ENCODE results near the gene DLG2.

GRCh38 chr11:83566950-83567349 is 2060.2 kb downstream of the DLG2 start:
- TF ChIP-seq, protein P1, sequence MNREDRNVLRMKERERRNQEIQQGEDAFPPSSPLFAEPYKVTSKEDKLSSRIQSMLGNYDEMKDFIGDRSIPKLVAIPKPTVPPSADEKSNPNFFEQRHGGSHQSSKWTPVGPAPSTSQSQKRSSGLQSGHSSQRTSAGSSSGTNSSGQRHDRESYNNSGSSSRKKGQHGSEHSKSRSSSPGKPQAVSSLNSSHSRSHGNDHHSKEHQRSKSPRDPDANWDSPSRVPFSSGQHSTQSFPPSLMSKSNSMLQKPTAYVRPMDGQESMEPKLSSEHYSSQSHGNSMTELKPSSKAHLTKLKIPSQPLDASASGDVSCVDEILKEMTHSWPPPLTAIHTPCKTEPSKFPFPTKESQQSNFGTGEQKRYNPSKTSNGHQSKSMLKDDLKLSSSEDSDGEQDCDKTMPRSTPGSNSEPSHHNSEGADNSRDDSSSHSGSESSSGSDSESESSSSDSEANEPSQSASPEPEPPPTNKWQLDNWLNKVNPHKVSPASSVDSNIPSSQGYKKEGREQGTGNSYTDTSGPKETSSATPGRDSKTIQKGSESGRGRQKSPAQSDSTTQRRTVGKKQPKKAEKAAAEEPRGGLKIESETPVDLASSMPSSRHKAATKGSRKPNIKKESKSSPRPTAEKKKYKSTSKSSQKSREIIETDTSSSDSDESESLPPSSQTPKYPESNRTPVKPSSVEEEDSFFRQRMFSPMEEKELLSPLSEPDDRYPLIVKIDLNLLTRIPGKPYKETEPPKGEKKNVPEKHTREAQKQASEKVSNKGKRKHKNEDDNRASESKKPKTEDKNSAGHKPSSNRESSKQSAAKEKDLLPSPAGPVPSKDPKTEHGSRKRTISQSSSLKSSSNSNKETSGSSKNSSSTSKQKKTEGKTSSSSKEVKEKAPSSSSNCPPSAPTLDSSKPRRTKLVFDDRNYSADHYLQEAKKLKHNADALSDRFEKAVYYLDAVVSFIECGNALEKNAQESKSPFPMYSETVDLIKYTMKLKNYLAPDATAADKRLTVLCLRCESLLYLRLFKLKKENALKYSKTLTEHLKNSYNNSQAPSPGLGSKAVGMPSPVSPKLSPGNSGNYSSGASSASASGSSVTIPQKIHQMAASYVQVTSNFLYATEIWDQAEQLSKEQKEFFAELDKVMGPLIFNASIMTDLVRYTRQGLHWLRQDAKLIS (CRISPR knock-in tag; IDR thresholded peaks at IDR 0.05; ENCODE audit: borderline replicate concordance) = no peak
- TF ChIP-seq ATF2 (CRISPR knock-in tag; IDR thresholded peaks at IDR 0.05; ENCODE audit: borderline replicate concordance, low read depth) (no peak), JAZF1 (CRISPR knock-in tag; IDR thresholded peaks at IDR 0.05) (no peak), USF1 (CRISPR knock-in tag; IDR thresholded peaks at IDR 0.05) (no peak)
- TF ChIP-seq, protein P2, sequence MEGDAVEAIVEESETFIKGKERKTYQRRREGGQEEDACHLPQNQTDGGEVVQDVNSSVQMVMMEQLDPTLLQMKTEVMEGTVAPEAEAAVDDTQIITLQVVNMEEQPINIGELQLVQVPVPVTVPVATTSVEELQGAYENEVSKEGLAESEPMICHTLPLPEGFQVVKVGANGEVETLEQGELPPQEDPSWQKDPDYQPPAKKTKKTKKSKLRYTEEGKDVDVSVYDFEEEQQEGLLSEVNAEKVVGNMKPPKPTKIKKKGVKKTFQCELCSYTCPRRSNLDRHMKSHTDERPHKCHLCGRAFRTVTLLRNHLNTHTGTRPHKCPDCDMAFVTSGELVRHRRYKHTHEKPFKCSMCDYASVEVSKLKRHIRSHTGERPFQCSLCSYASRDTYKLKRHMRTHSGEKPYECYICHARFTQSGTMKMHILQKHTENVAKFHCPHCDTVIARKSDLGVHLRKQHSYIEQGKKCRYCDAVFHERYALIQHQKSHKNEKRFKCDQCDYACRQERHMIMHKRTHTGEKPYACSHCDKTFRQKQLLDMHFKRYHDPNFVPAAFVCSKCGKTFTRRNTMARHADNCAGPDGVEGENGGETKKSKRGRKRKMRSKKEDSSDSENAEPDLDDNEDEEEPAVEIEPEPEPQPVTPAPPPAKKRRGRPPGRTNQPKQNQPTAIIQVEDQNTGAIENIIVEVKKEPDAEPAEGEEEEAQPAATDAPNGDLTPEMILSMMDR (IDR thresholded peaks at IDR 0.05) = no peak
- TF ChIP-seq, protein P3, sequence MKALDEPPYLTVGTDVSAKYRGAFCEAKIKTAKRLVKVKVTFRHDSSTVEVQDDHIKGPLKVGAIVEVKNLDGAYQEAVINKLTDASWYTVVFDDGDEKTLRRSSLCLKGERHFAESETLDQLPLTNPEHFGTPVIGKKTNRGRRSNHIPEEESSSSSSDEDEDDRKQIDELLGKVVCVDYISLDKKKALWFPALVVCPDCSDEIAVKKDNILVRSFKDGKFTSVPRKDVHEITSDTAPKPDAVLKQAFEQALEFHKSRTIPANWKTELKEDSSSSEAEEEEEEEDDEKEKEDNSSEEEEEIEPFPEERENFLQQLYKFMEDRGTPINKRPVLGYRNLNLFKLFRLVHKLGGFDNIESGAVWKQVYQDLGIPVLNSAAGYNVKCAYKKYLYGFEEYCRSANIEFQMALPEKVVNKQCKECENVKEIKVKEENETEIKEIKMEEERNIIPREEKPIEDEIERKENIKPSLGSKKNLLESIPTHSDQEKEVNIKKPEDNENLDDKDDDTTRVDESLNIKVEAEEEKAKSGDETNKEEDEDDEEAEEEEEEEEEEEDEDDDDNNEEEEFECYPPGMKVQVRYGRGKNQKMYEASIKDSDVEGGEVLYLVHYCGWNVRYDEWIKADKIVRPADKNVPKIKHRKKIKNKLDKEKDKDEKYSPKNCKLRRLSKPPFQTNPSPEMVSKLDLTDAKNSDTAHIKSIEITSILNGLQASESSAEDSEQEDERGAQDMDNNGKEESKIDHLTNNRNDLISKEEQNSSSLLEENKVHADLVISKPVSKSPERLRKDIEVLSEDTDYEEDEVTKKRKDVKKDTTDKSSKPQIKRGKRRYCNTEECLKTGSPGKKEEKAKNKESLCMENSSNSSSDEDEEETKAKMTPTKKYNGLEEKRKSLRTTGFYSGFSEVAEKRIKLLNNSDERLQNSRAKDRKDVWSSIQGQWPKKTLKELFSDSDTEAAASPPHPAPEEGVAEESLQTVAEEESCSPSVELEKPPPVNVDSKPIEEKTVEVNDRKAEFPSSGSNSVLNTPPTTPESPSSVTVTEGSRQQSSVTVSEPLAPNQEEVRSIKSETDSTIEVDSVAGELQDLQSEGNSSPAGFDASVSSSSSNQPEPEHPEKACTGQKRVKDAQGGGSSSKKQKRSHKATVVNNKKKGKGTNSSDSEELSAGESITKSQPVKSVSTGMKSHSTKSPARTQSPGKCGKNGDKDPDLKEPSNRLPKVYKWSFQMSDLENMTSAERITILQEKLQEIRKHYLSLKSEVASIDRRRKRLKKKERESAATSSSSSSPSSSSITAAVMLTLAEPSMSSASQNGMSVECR (CRISPR knock-in tag; IDR thresholded peaks at IDR 0.05; ENCODE audit: borderline replicate concordance) = no peak
- TF ChIP-seq, protein P4, sequence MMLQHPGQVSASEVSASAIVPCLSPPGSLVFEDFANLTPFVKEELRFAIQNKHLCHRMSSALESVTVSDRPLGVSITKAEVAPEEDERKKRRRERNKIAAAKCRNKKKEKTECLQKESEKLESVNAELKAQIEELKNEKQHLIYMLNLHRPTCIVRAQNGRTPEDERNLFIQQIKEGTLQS (CRISPR knock-in tag; conservative IDR thresholded peaks at IDR 0.05) = no peak
- TF ChIP-seq, protein P5, sequence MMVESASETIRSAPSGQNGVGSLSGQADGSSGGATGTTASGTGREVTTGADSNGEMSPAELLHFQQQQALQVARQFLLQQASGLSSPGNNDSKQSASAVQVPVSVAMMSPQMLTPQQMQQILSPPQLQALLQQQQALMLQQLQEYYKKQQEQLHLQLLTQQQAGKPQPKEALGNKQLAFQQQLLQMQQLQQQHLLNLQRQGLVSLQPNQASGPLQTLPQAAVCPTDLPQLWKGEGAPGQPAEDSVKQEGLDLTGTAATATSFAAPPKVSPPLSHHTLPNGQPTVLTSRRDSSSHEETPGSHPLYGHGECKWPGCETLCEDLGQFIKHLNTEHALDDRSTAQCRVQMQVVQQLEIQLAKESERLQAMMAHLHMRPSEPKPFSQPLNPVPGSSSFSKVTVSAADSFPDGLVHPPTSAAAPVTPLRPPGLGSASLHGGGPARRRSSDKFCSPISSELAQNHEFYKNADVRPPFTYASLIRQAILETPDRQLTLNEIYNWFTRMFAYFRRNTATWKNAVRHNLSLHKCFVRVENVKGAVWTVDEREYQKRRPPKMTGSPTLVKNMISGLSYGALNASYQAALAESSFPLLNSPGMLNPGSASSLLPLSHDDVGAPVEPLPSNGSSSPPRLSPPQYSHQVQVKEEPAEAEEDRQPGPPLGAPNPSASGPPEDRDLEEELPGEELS (CRISPR knock-in tag; IDR thresholded peaks at IDR 0.05) = no peak
- TF ChIP-seq, protein P6, sequence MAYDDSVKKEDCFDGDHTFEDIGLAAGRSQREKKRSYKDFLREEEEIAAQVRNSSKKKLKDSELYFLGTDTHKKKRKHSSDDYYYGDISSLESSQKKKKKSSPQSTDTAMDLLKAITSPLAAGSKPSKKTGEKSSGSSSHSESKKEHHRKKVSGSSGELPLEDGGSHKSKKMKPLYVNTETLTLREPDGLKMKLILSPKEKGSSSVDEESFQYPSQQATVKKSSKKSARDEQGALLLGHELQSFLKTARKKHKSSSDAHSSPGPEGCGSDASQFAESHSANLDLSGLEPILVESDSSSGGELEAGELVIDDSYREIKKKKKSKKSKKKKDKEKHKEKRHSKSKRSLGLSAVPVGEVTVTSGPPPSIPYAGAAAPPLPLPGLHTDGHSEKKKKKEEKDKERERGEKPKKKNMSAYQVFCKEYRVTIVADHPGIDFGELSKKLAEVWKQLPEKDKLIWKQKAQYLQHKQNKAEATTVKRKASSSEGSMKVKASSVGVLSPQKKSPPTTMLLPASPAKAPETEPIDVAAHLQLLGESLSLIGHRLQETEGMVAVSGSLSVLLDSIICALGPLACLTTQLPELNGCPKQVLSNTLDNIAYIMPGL (CRISPR knock-in tag; IDR thresholded peaks at IDR 0.05) = no peak

All from WTC11 (cell line).